GM12892 (cell line): ENCODE data around the gene REX1BD.

ENCODE experiments used
- POLR2A ChIP-seq: IDR thresholded peaks from 2 replicates; pipeline ENCODE4 v1.6.1; 2011; ENCODE audit warnings: low read depth, low read length, control low read depth
- TAF1 ChIP-seq: IDR thresholded peaks from 2 replicates; pipeline ENCODE4 v1.6.1; 2011; ENCODE audit warnings: low read depth, mild to moderate bottlenecking, control low read depth, low read length, borderline replicate concordance

DNA sequence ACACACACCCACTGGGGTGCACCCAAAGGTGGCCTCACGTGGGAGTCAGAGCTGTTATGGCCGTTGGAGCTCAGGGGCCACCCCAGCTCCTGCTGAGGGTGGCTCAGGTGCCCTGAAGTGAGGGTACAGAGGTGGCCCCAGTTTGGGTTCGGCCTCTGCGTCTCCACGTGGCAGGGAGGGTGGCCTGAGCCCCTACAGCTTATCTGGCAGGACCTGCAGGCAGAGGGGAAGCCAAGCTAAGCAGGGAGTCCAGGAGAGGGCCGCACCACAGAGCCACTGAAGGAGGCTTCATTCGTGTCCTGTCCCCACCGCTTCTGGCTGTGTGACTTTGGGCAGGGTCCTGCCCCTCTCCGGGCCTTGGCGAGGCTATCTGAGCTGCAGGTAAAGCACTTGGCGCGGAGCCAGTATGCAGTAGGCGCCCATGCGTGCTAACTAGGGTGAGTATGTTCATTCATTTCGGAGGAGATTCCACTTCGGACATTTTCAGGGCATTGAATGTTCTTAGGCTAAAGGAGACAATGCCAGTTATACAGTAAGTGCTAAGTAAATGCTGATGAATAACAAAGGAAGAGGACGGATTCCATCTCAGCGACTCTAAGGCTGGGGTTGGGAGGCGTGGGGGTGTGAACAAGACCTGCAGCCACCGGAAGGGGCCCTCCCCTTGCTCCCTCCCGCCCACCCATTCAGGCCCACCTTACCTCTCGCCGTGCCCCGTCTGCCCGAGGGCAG is 4.9 kb downstream of the REX1BD start:
- no peak for TF ChIP-seq TAF1
- no peak for TF ChIP-seq POLR2A
